Activated naive CD8-positive, alpha-beta T cell treated with anti-CD3 and anti-CD28 coated beads, Interleukin-2, amount 50 U/mL, for 24 hours (primary cell): Measurements from ENCODE around the gene COL4A6.
A peak's percentile ranks its signal among the peaks of the same experiment; 100 is the strongest.

Experiments
- ATAC-seq: fragments of 150-1000 bp; cut with Tn5 transposase; one replicate; pipeline ENCODE4 v1.10.0; 2021
- DNase-seq: peaks from one replicate; pipeline ENCODE4 v3.0.0; 2021
- H3K27ac Mint-ChIP-seq: one replicate; pipeline ENCODE4 v1.8.0; 2021; ENCODE audit warnings: mild to moderate bottlenecking, mixed read lengths
- H3K27me3 Mint-ChIP-seq: one replicate; pipeline ENCODE4 v1.8.0; 2021; ENCODE audit warnings: mixed read lengths
- H3K36me3 Mint-ChIP-seq: one replicate; pipeline ENCODE4 v1.8.0; 2021; ENCODE audit warnings: low read depth, mixed read lengths
- H3K4me1 Mint-ChIP-seq: one replicate; pipeline ENCODE4 v1.8.0; 2021; ENCODE audit warnings: mixed read lengths
- H3K4me3 Mint-ChIP-seq: one replicate; pipeline ENCODE4 v1.8.0; 2021; ENCODE audit warnings: mild to moderate bottlenecking, moderate library complexity, mixed read lengths
- H3K9me3 Mint-ChIP-seq: one replicate; pipeline ENCODE4 v1.8.0; 2021; ENCODE audit warnings: mixed read lengths

Gene COL4A6

GRCh38 chrX:108165383-108166111, 272.7 kb downstream of the COL4A6 start:
- Mint-ChIP-seq H3K27ac (no peak overlapping the region), H3K36me3 (no peaks in the 10 kb centered on the region), H3K27me3 (no peaks in the 10 kb centered on the region), H3K9me3 (no peaks in the 10 kb centered on the region), H3K4me3 (no peak overlapping the region), H3K4me1 (no peaks in the 10 kb centered on the region)
- no peak for ATAC-seq
- DNase-seq, result no peak

- Mint-ChIP-seq H3K4me3 (no peak overlapping the region), H3K4me1 (no peaks in the 10 kb centered on the region), H3K27me3 (no peaks in the 10 kb centered on the region), H3K36me3 (no peaks in the 10 kb centered on the region), H3K27ac (no peak overlapping the region), H3K9me3 (no peaks in the 10 kb centered on the region)
- ATAC-seq, result no peak
- no peak for DNase-seq
Measured at GRCh38 chrX:108163333-108164082, 274.7 kb downstream of the COL4A6 start.

GRCh38 chrX:108162265-108162664, 276.0 kb downstream of the COL4A6 start:
- Mint-ChIP-seq H3K4me3 (no peak overlapping the region), H3K27me3 (no peaks in the 10 kb centered on the region), H3K36me3 (no peaks in the 10 kb centered on the region), H3K9me3 (no peaks in the 10 kb centered on the region), H3K27ac (no peak overlapping the region), H3K4me1 (no peaks in the 10 kb centered on the region)
- no peak for ATAC-seq
- no peak for DNase-seq

- H3K27me3 Mint-ChIP-seq, result no peaks in the 10 kb centered on the region
Measured at GRCh38 chrX:108160309-108160708, 277.9 kb downstream of the COL4A6 start.

GRCh38 chrX:108159028-108159670, 279.1 kb downstream of the COL4A6 start:
- Mint-ChIP-seq H3K9me3 (no peaks in the 10 kb centered on the region), H3K4me1 (no peaks in the 10 kb centered on the region), H3K27me3 (no peaks in the 10 kb centered on the region), H3K4me3 (no peak overlapping the region), H3K27ac (no peak overlapping the region), H3K36me3 (no peaks in the 10 kb centered on the region)
- no peak for DNase-seq
- no peak for ATAC-seq

More at GRCh38 chrX:108160309-108160708, 277.9 kb downstream of the COL4A6 start:
- no peak for DNase-seq
- Mint-ChIP-seq H3K4me1 (no peaks in the 10 kb centered on the region), H3K9me3 (no peaks in the 10 kb centered on the region), H3K27ac (no peak overlapping the region), H3K4me3 (no peak overlapping the region), H3K36me3 (no peaks in the 10 kb centered on the region)
- no peak for ATAC-seq

GRCh38 chrX:108157628-108158027, 280.6 kb downstream of the COL4A6 start:
- Mint-ChIP-seq H3K4me3 (no peak overlapping the region), H3K27me3 (no peaks in the 10 kb centered on the region), H3K36me3 (no peaks in the 10 kb centered on the region), H3K27ac (no peak overlapping the region), H3K4me1 (no peaks in the 10 kb centered on the region), H3K9me3 (no peaks in the 10 kb centered on the region)
- ATAC-seq (no peak), DNase-seq (no peak)

GRCh38 chrX:108156934-108157466, 281.2 kb downstream of the COL4A6 start:
- H3K9me3 Mint-ChIP-seq, result no peaks in the 10 kb centered on the region
- ATAC-seq (no peak), DNase-seq (no peak)
- no peaks in the 10 kb centered on the region for H3K36me3 Mint-ChIP-seq
- H3K4me3 Mint-ChIP-seq, result no peak overlapping the region
- H3K4me1 Mint-ChIP-seq, result no peaks in the 10 kb centered on the region
- H3K27ac Mint-ChIP-seq, result no peak overlapping the region
- H3K27me3 Mint-ChIP-seq, result no peaks in the 10 kb centered on the region

GRCh38 chrX:108156082-108156481, 282.1 kb downstream of the COL4A6 start:
- no peak overlapping the region for H3K27ac Mint-ChIP-seq
- no peaks in the 10 kb centered on the region for H3K9me3 Mint-ChIP-seq
- no peaks in the 10 kb centered on the region for H3K4me1 Mint-ChIP-seq
- DNase-seq, result no peak
- no peak for ATAC-seq
- no peak overlapping the region for H3K4me3 Mint-ChIP-seq
- H3K36me3 Mint-ChIP-seq, result peaks cover 1% of the 10 kb centered on the region
- no peaks in the 10 kb centered on the region for H3K27me3 Mint-ChIP-seq

- Mint-ChIP-seq H3K36me3 (peaks cover 15% of the 10 kb centered on the region), H3K27ac (no peak overlapping the region), H3K4me3 (no peak overlapping the region), H3K4me1 (peaks cover 9% of the 10 kb centered on the region), H3K9me3 (no peaks in the 10 kb centered on the region), H3K27me3 (no peaks in the 10 kb centered on the region)
- ATAC-seq, result peak; percentile 76
- DNase-seq, result no peak
Measured at GRCh38 chrX:108148524-108148923, 289.7 kb downstream of the COL4A6 start.

GRCh38 chrX:108138814-108139702, 299.2 kb downstream of the COL4A6 start:
- H3K4me1 Mint-ChIP-seq, result no peaks in the 10 kb centered on the region
- H3K27me3 Mint-ChIP-seq, result no peaks in the 10 kb centered on the region
- no peak overlapping the region for H3K4me3 Mint-ChIP-seq
- H3K9me3 Mint-ChIP-seq, result no peaks in the 10 kb centered on the region
- DNase-seq (no peak), ATAC-seq (no peak)
- no peak overlapping the region for H3K27ac Mint-ChIP-seq
- H3K36me3 Mint-ChIP-seq, result peaks cover 15% of the 10 kb centered on the region

GRCh38 chrX:108134724-108135123, 303.5 kb downstream of the COL4A6 start:
- Mint-ChIP-seq H3K4me1 (no peaks in the 10 kb centered on the region), H3K9me3 (no peaks in the 10 kb centered on the region), H3K36me3 (peaks cover 21% of the 10 kb centered on the region), H3K27me3 (no peaks in the 10 kb centered on the region), H3K27ac (no peak overlapping the region), H3K4me3 (no peak overlapping the region)
- ATAC-seq (no peak), DNase-seq (no peak)

GRCh38 chrX:108132876-108133275, 305.3 kb downstream of the COL4A6 start:
- H3K4me3 Mint-ChIP-seq, result no peak overlapping the region
- no peak overlapping the region for H3K27ac Mint-ChIP-seq
- peaks cover 18% of the 10 kb centered on the region for H3K36me3 Mint-ChIP-seq

GRCh38 chrX:108132034-108132433, 306.2 kb downstream of the COL4A6 start:
- Mint-ChIP-seq H3K27ac (no peak overlapping the region), H3K4me1 (no peaks in the 10 kb centered on the region), H3K36me3 (peaks cover 16% of the 10 kb centered on the region), H3K27me3 (no peaks in the 10 kb centered on the region), H3K4me3 (no peak overlapping the region), H3K9me3 (no peaks in the 10 kb centered on the region)
- ATAC-seq (no peak), DNase-seq (no peak)

More at GRCh38 chrX:108132876-108133275, 305.3 kb downstream of the COL4A6 start:
- ATAC-seq (no peak), DNase-seq (no peak)
- H3K27me3 Mint-ChIP-seq, result no peaks in the 10 kb centered on the region
- no peaks in the 10 kb centered on the region for H3K4me1 Mint-ChIP-seq
- H3K9me3 Mint-ChIP-seq, result no peaks in the 10 kb centered on the region

GRCh38 chrX:108131471-108131870, 306.8 kb downstream of the COL4A6 start:
- DNase-seq (no peak), ATAC-seq (no peak)
- Mint-ChIP-seq H3K36me3 (peaks cover 16% of the 10 kb centered on the region), H3K9me3 (no peaks in the 10 kb centered on the region), H3K27ac (no peak overlapping the region), H3K4me3 (no peak overlapping the region), H3K4me1 (no peaks in the 10 kb centered on the region), H3K27me3 (no peaks in the 10 kb centered on the region)
